Endothelial cell of umbilical vein (primary cell): ENCODE data around the gene SLFN12L. TPM values are rescaled to one million over a fixed set of nuclear protein-coding genes. Genes with fewer than 3 reads are reported as not detected.

Experiments
- BruUV-seq: library from RNA; stranded (reverse); fragments of 400-500 nt; replicated peaks from 2 replicates; lab custom pipeline; 2021; lab: Mats Ljungman, UMichigan
- CTCF ChIA-PET: fragments of 300-600, 350-600 bp; sonication (Branson Sonifier 250); formaldehyde crosslinking; loops from one replicate; lab custom pipeline; 2021; ENCODE audit warnings: antibody characterized with exemption, inconsistent platforms; lab: Charles Lee
- POLR2A ChIA-PET: fragments of 300-600, 350-600 bp; sonication (Branson Sonifier 250); formaldehyde crosslinking; loops from one replicate; lab custom pipeline; 2021; ENCODE audit warnings: antibody characterized with exemption, inconsistent platforms; lab: Charles Lee
- DNase-seq: peaks from one replicate; pipeline ENCODE4 v3.0.0-alpha.2; 2011; ENCODE audit warnings: low read depth, low spot score
- FAIRE-seq: peaks from 2 replicates; lab custom pipeline; 2011; peaks lifted over from hg19 to GRCh38; lab: Jason Lieb, UNC
- H2AFZ ChIP-seq: 2 replicates; pipeline ENCODE4 v1.6.0; 2012; ENCODE audit warnings: low read depth, low read length, control low read depth, inconsistent platforms
- H3K27ac ChIP-seq: 2 replicates; pipeline ENCODE4 v1.5.1; 2011; ENCODE audit warnings: low read depth, mild to moderate bottlenecking, control low read depth, low read length, moderate library complexity; ENCODE audit not compliant: insufficient read depth
- H3K27me3 ChIP-seq, 2 experiments: 2 replicates each; pipeline versions ENCODE4 v1.6.0 to v1.6.1; 2011; ENCODE audit warnings: low read length in 2 of 2, mixed read lengths in 1 of 2; ENCODE audit not compliant: control insufficient read depth in 2 of 2, insufficient read depth in 2 of 2
- H3K36me3 ChIP-seq, 2 experiments: 2 replicates in 1 of 2; 3 replicates in 1 of 2; pipeline ENCODE4 v1.5.1; 2011; ENCODE audit warnings: low read length in 2 of 2, mild to moderate bottlenecking in 1 of 2, moderate library complexity in 1 of 2; ENCODE audit not compliant: control insufficient read depth in 2 of 2, insufficient read depth in 2 of 2; ENCODE audit errors: extremely low read depth in 1 of 2
- H3K4me1 ChIP-seq: 3 replicates; pipeline ENCODE4 v1.5.1; 2011; ENCODE audit warnings: mild to moderate bottlenecking, low read length; ENCODE audit not compliant: control insufficient read depth, insufficient read depth; ENCODE audit errors: extremely low read depth
- H3K4me2 ChIP-seq: 2 replicates; pipeline ENCODE4 v1.6.1; 2011; ENCODE audit warnings: low read length, control low read depth, mixed read lengths; ENCODE audit not compliant: insufficient read depth
- H3K4me3 ChIP-seq, 3 experiments: fragments of 200-600 bp in 1 of 3; sonication (generic), shearing (Covaris generic) in 1 of 3; replicated peaks in 1 of 3; 2 replicates each; pipeline ENCODE4 v1.5.1; 2011 to 2016; ENCODE audit warnings: control low read depth in 3 of 3, low read length in 3 of 3, mild to moderate bottlenecking in 2 of 3, inconsistent platforms in 1 of 3, low read depth in 1 of 3, moderate library complexity in 1 of 3; ENCODE audit not compliant: insufficient read depth in 1 of 3
- H3K79me2 ChIP-seq: 2 replicates; pipeline ENCODE4 v1.6.0; 2012; ENCODE audit warnings: low read length, inconsistent platforms; ENCODE audit not compliant: control insufficient read depth, insufficient read depth
- H3K9ac ChIP-seq: replicated peaks from 2 replicates; pipeline ENCODE3; 2011; ENCODE audit warnings: low read length, control low read depth; ENCODE audit not compliant: insufficient read depth; ENCODE audit errors: extremely low read depth
- H3K9me1 ChIP-seq: replicated peaks from 3 replicates; pipeline ENCODE4 v1.6.0; 2011; ENCODE audit warnings: mild to moderate bottlenecking, low read length; ENCODE audit not compliant: control insufficient read depth, insufficient read depth; ENCODE audit errors: extremely low read depth
- H3K9me3 ChIP-seq: replicated peaks from 2 replicates; pipeline ENCODE4 v1.5.1; 2012; ENCODE audit warnings: low read length, inconsistent platforms; ENCODE audit not compliant: control insufficient read depth, insufficient read depth
- H4K20me1 ChIP-seq: replicated peaks from 2 replicates; pipeline ENCODE3; 2011; ENCODE audit warnings: mild to moderate bottlenecking, low read length; ENCODE audit not compliant: control insufficient read depth, insufficient read depth; ENCODE audit errors: extremely low read depth
- CTCF ChIP-seq, 2 donors: IDR thresholded peaks; 1 replicate in 1 of 2; 2 replicates in 1 of 2; pipeline ENCODE4 v1.5.1; 2011; ENCODE audit warnings: low read length in 2 of 2, mild to moderate bottlenecking in 2 of 2, moderate library complexity in 2 of 2, control low read depth in 1 of 2, inconsistent platforms in 1 of 2, low read depth in 1 of 2; ENCODE audit not compliant: insufficient read depth in 1 of 2; ENCODE audit errors: extremely low read depth in 1 of 2
- EZH2 ChIP-seq: IDR thresholded peaks from 2 replicates; pipeline ENCODE4 v1.6.1; 2012; ENCODE audit warnings: borderline replicate concordance, low read depth, mild to moderate bottlenecking, moderate library complexity, low read length, inconsistent platforms; ENCODE audit not compliant: severe bottlenecking
- FOS ChIP-seq: IDR thresholded peaks from 2 replicates; pipeline ENCODE4 v1.6.1; 2011; ENCODE audit warnings: mild to moderate bottlenecking, low read length, moderate library complexity, borderline replicate concordance; ENCODE audit not compliant: insufficient read depth
- GATA2 ChIP-seq: IDR thresholded peaks from 2 replicates; pipeline ENCODE4 v1.7.0; 2011; ENCODE audit warnings: low read depth, mild to moderate bottlenecking, moderate library complexity, mixed read lengths, low read length; ENCODE audit not compliant: insufficient read length, insufficient read depth
- JUN ChIP-seq: IDR thresholded peaks from 2 replicates; pipeline ENCODE4 v1.6.1; 2011; ENCODE audit warnings: borderline replicate concordance, low read depth; ENCODE audit not compliant: insufficient read length, insufficient read depth
- MAX ChIP-seq: IDR thresholded peaks from 2 replicates; pipeline ENCODE4 v1.6.1; 2011; ENCODE audit not compliant: insufficient read depth, insufficient read length
- MYC ChIP-seq: IDR thresholded peaks from one replicate; pipeline ENCODE4 v1.6.1; 2011; ENCODE audit warnings: mild to moderate bottlenecking, low read depth, low read length
- POLR2A ChIP-seq: IDR thresholded peaks from 2 replicates; pipeline ENCODE4 v1.6.1; 2012; ENCODE audit warnings: low read depth, mild to moderate bottlenecking, control low read depth, low read length
- POLR2AphosphoS5 ChIP-seq: IDR thresholded peaks from 2 replicates; pipeline ENCODE4 v1.6.1; 2012; ENCODE audit warnings: low read depth, mild to moderate bottlenecking, control low read depth, low read length, moderate library complexity; ENCODE audit not compliant: insufficient read depth
- dilution Hi-C: fragments of 300-500 bp; cut with MboI; formaldehyde crosslinking; loops from one replicate; pipeline ENCODE4 v1.15.0; 2019; ENCODE audit warnings: low sequenced_read_pairs; ENCODE audit not compliant: extremely low pct_ligation_motif_present
- intact Hi-C: fragments of 100-400 bp; cut with micrococcal nuclease; formaldehyde crosslinking; loops from one replicate; pipeline ENCODE4 v1.10.0; 2022
- polyA plus RNA-seq, 4 experiments: library from polyadenylated mRNA; depleted of rRNA in 3 of 4; stranded (reverse) in 3 of 4; unstranded in 1 of 4; fragments of >200 nt; gene quantifications; 2 replicates each; pipeline versions ENCODE4 v1.2.1 to v1.2.3, GENCODE V29; 2011 to 2012; ENCODE audit warnings: missing spikeins in 1 of 4
- total RNA-seq: library from RNA; stranded (reverse); gene quantifications from 2 replicates; pipeline ENCODE4 v1.2.3, GENCODE V29; 2021

The SLFN12L gene
- total and polyA plus RNA-seq, 2 donors (not counting 3 experiments of a cell fraction or from before 2014, with no cell fraction given), result not detected

DNA sequence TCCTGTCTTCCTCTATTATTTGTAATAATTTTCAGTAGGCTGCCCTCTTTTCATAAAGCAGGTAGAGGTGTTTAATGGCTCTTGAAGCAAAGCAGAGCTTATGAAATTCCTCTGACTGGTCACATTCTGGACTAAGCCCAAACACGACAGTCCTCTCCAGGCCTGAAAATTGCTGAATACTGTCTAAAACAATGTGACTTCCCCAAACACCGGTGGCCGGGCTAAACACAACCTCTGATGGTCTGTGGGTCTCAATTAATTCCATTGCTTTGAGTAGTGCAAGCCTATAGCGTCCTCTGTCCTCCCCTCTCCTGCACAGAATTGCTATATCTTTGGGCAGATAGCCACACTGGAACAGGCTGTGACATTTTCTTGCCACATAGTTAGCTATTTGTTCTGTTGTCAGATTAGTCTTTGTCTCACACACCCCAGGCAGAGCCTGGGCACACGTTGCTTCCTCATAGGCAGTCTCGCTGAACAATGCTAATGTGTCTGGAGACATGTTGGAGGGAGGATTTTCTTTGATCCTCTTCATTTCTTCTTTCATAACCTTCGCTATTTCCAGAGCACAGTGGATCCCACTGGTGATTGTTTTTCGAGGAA lies 10.8 kb upstream of the SLFN12L start:
- POLR2A ChIA-PET, result no interaction called here
- H3K36me3 ChIP-seq, result no peaks in the 10 kb centered on the region
- DNase-seq, result no peak

More for the DNA sequence above, 10.8 kb upstream of the SLFN12L start:
- Histone ChIP-seq H3K4me2 (no peak overlapping the region), H3K9ac (no peak overlapping the region), H3K27me3 (peaks cover 23 to 35% of the 10 kb centered on the region in 2 experiments), H3K79me2 (no peaks in the 10 kb centered on the region), H3K4me1 (peaks cover 10% of the 10 kb centered on the region), H3K9me3 (no peaks in the 10 kb centered on the region), H3K27ac (no peak overlapping the region), H3K9me1 (no peaks in the 10 kb centered on the region), H2AFZ (no peak overlapping the region), H4K20me1 (no peaks in the 10 kb centered on the region), H3K4me3 (no peak overlapping the region)
- no TSS peak for BruUV-seq
- dilution Hi-C loops, result loop anchor here (25.0 kb wide), 1 partner anchor 236 kb away; no protein-coding TSS in a partner anchor
- intact Hi-C loops, result loop anchor here (10.0 kb wide), 2 partner anchors 564 to 1134 kb away; partner anchors contain the start of gene LIG3
- FAIRE-seq, result no peak
- CTCF ChIA-PET, result interaction anchor here (1.3 kb wide), 1 partner anchor 9 kb away, joined by 5 read pairs; no protein-coding TSS in a partner anchor
- TF ChIP-seq CTCF (IDR thresholded peaks at IDR 0.05; ENCODE audit: extremely low read depth in 1 of 2, insufficient read depth in 1 of 2, low read depth in 1 of 2, low read length in 2 of 2) (no peak), POLR2A (no peak), FOS (no peak), GATA2 (no peak), EZH2 (no peak), JUN (no peak), MYC (no peak), MAX (no peak), POLR2AphosphoS5 (no peak)
